H1 (cell line): ENCODE results near the gene KLF6. TPM values are rescaled to one million over a fixed set of nuclear protein-coding genes. Genes with fewer than 3 reads are reported as not detected.
"Not testable (repeated sequence)": the region's sequence is repeated elsewhere in the genome, so short reads cannot be mapped to it uniquely, and the experiment has no call there.

Source experiments
- CTCF ChIA-PET: fragments of 300-600 bp; sonication (Branson Sonifier 250); formaldehyde crosslinking; loops from one replicate; lab custom pipeline; 2021; ENCODE audit not compliant: partially characterized antibody; lab: Charles Lee
- POLR2A ChIA-PET: fragments of 300-600 bp; sonication (Branson Sonifier 250); formaldehyde crosslinking; loops from one replicate; lab custom pipeline; 2021; ENCODE audit warnings: inconsistent platforms; ENCODE audit not compliant: partially characterized antibody; lab: Charles Lee
- DNase-seq, 2 experiments: peaks; one replicate each; pipeline versions ENCODE4 v3.0.0 to v3.0.0-alpha.2; 2010 to 2022; ENCODE audit warnings: low spot score in 2 of 2, low read depth in 1 of 2, mixed read lengths in 1 of 2
- FAIRE-seq: peaks from 2 replicates; lab custom pipeline; 2011; peaks lifted over from hg19 to GRCh38; lab: Jason Lieb, UNC
- H2AFZ ChIP-seq: 2 replicates; pipeline ENCODE4 v1.8.1; 2012; ENCODE audit warnings: low read length, inconsistent platforms
- H2AK5ac ChIP-seq: 2 replicates; pipeline ENCODE4 v1.6.1; 2013; ENCODE audit warnings: low read depth, low read length
- H2BK120ac ChIP-seq: replicated peaks from 2 replicates; pipeline ENCODE3; 2013; ENCODE audit warnings: low read depth, low read length, inconsistent platforms
- H2BK12ac ChIP-seq: 2 replicates; pipeline ENCODE4 v1.6.1; 2013; ENCODE audit warnings: low read depth, low read length
- H2BK15ac ChIP-seq: 2 replicates; pipeline ENCODE4 v1.6.1; 2013; ENCODE audit warnings: low read length
- H2BK20ac ChIP-seq: 2 replicates; pipeline ENCODE4 v1.6.1; 2013; ENCODE audit warnings: low read length
- H2BK5ac ChIP-seq: 2 replicates; pipeline ENCODE4 v1.6.1; 2013; ENCODE audit warnings: low read depth, low read length
- H3K14ac ChIP-seq: 2 replicates; pipeline ENCODE4 v1.6.1; 2013; ENCODE audit warnings: inconsistent platforms; ENCODE audit not compliant: insufficient read length
- H3K18ac ChIP-seq: 2 replicates; pipeline ENCODE4 v1.6.1; 2013; ENCODE audit warnings: low read length; ENCODE audit errors: extremely low read depth
- H3K23ac ChIP-seq: 2 replicates; pipeline ENCODE4 v1.6.1; 2013; ENCODE audit warnings: inconsistent platforms; ENCODE audit not compliant: insufficient read length
- H3K23me2 ChIP-seq: 2 replicates; pipeline ENCODE4 v1.6.1; 2013; ENCODE audit warnings: low read depth, low read length
- H3K27ac ChIP-seq: 2 replicates; pipeline ENCODE4 v1.6.1; 2011; ENCODE audit warnings: low read depth, low read length, inconsistent platforms
- H3K27me3 ChIP-seq, 4 experiments: replicated peaks in 1 of 4; 1 replicate in 1 of 4; 2 replicates in 3 of 4; pipeline versions ENCODE4 v1.6.1 to v1.8.1; 2011 to 2013; ENCODE audit warnings: low read length in 3 of 4, mild to moderate bottlenecking in 3 of 4, inconsistent platforms in 2 of 4, mixed read lengths in 2 of 4, moderate library complexity in 1 of 4; ENCODE audit not compliant: control insufficient read depth in 3 of 4, insufficient read depth in 3 of 4; ENCODE audit errors: extremely low read depth in 1 of 4
- H3K36me3 ChIP-seq, 4 experiments: 2 replicates each; pipeline versions ENCODE4 v1.6.1 to v1.8.1; 2011 to 2013; ENCODE audit warnings: mild to moderate bottlenecking in 4 of 4, low read length in 3 of 4, moderate library complexity in 2 of 4, control low read depth in 1 of 4, inconsistent platforms in 1 of 4; ENCODE audit not compliant: insufficient read depth in 4 of 4, control insufficient read depth in 2 of 4
- H3K4ac ChIP-seq: replicated peaks from 2 replicates; pipeline ENCODE3; 2013; ENCODE audit warnings: low read length, low read depth, mixed read lengths, inconsistent platforms; ENCODE audit not compliant: insufficient read length
- H3K4me1 ChIP-seq, 4 experiments: replicated peaks in 1 of 4; 1 replicate in 1 of 4; 2 replicates in 3 of 4; pipeline versions ENCODE4 v1.6.1 to v1.8.1; 2011 to 2013; ENCODE audit warnings: low read length in 3 of 4, inconsistent platforms in 2 of 4, mixed read lengths in 1 of 4; ENCODE audit not compliant: insufficient read depth in 4 of 4, control insufficient read depth in 3 of 4
- H3K4me2 ChIP-seq, 2 experiments: 2 replicates each; pipeline versions ENCODE4 v1.6.1 to v1.8.1; 2011 to 2013; ENCODE audit warnings: low read depth in 2 of 2, low read length in 2 of 2, control low read depth in 1 of 2, inconsistent platforms in 1 of 2, mild to moderate bottlenecking in 1 of 2; ENCODE audit not compliant: insufficient read depth in 1 of 2
- H3K4me3 ChIP-seq, 4 experiments: fragments of 200-600, 300-600 bp in 1 of 4; sonication (generic), shearing (Covaris generic), sonication (Bioruptor Twin) in 1 of 4; 2 replicates each; pipeline versions ENCODE4 v1.5.1 to v1.8.1; 2011 to 2016; ENCODE audit warnings: low read length in 4 of 4, low read depth in 3 of 4, control low read depth in 2 of 4, inconsistent platforms in 2 of 4, mild to moderate bottlenecking in 2 of 4, mixed read lengths in 1 of 4, moderate library complexity in 1 of 4; ENCODE audit not compliant: insufficient read depth in 2 of 4; ENCODE audit errors: extremely low read depth in 1 of 4
- H3K56ac ChIP-seq: replicated peaks from 2 replicates; pipeline ENCODE3; 2013; ENCODE audit warnings: low read depth, mild to moderate bottlenecking, mixed read lengths, low read length, inconsistent platforms; ENCODE audit not compliant: insufficient read length
- H3K79me1 ChIP-seq: 2 replicates; pipeline ENCODE4 v1.6.1; 2013; ENCODE audit warnings: low read depth, low read length, control low read depth
- H3K79me2 ChIP-seq, 2 experiments: 2 replicates each; pipeline versions ENCODE4 v1.6.1 to v1.8.1; 2012 to 2013; ENCODE audit warnings: low read length in 2 of 2, mild to moderate bottlenecking in 2 of 2, inconsistent platforms in 1 of 2; ENCODE audit not compliant: insufficient read depth in 2 of 2, control insufficient read depth in 1 of 2
- H3K9ac ChIP-seq, 4 experiments: replicated peaks in 1 of 4; 1 replicate in 1 of 4; 2 replicates in 3 of 4; pipeline versions ENCODE4 v1.6.1 to v1.8.1; 2011 to 2013; ENCODE audit warnings: low read depth in 3 of 4, low read length in 3 of 4, control low read depth in 2 of 4, mild to moderate bottlenecking in 2 of 4, moderate library complexity in 2 of 4, inconsistent platforms in 1 of 4; ENCODE audit errors: extremely low read depth in 1 of 4
- H3K9me3 ChIP-seq, 2 experiments: 2 replicates each; pipeline versions ENCODE4 v1.6.1 to v1.8.1; 2012 to 2013; ENCODE audit warnings: mild to moderate bottlenecking in 2 of 2, moderate library complexity in 2 of 2, control low read depth in 1 of 2, inconsistent platforms in 1 of 2, low read depth in 1 of 2, low read length in 1 of 2, mixed read lengths in 1 of 2; ENCODE audit not compliant: insufficient read depth in 2 of 2
- H4K20me1 ChIP-seq, 2 experiments: replicated peaks in 1 of 2; 2 replicates each; pipeline versions ENCODE3 to v1.8.1; 2011 to 2013; ENCODE audit warnings: inconsistent platforms in 2 of 2, low read length in 2 of 2, mild to moderate bottlenecking in 1 of 2; ENCODE audit not compliant: insufficient read depth in 2 of 2, control insufficient read depth in 1 of 2
- H4K5ac ChIP-seq: 2 replicates; pipeline ENCODE4 v1.6.1; 2013; ENCODE audit warnings: low read length, low read depth, mixed read lengths, inconsistent platforms; ENCODE audit not compliant: insufficient read length
- H4K8ac ChIP-seq: 2 replicates; pipeline ENCODE4 v1.8.0; 2013; ENCODE audit warnings: mild to moderate bottlenecking, moderate library complexity, low read length, inconsistent platforms; ENCODE audit not compliant: insufficient read depth; ENCODE audit errors: extremely low read depth
- H4K91ac ChIP-seq: replicated peaks from 2 replicates; pipeline ENCODE3; 2013; ENCODE audit warnings: low read length, mixed read lengths, inconsistent platforms; ENCODE audit not compliant: insufficient read length
- WGBS, 2 experiments: shearing (Covaris generic) in 1 of 2; methylation state at CpG; one replicate each; pipeline versions ENCODE4 v1.1.6 to v1.1.7; 2013 to 2015; ENCODE audit warnings: low lambda C conversion rate in 2 of 2, mixed read lengths in 2 of 2, inconsistent platforms in 1 of 2, low coverage in 1 of 2, missing lambda C conversion rate in 1 of 2; ENCODE audit not compliant: insufficient replicate concordance in 2 of 2, insufficient coverage in 1 of 2, insufficient read length in 1 of 2; ENCODE audit errors: extremely low coverage in 1 of 2, missing lambda C conversion rate in 1 of 2; 5-methylcytosine and 5-hydroxymethylcytosine counted together
- polyA plus RNA-seq, 7 experiments: library from polyadenylated mRNA; depleted of rRNA in 3 of 7; stranded (reverse) in 5 of 7; unstranded in 2 of 7; fragments of >200 nt in 5 of 7; fragments of 200-250 nt in 2 of 7; gene quantifications; 1 replicate in 5 of 7; 2 replicates in 1 of 7; 4 replicates in 1 of 7; pipeline versions ENCODE4 v1.2.1 to v1.2.3, GENCODE V29; 2011 to 2013; ENCODE audit warnings: missing spikeins in 2 of 7, mixed read lengths in 2 of 7
- total RNA-seq: library from RNA; stranded (reverse); fragmentation: NEBNext Ultra II Directional; extraction: Animal tissue kit (Norgen Biotek cat#: 25700); gene quantifications from 2 replicates; pipeline ENCODE4 v1.2.1, GENCODE V29; 2021

KLF6 gene
- total and polyA plus RNA-seq, 2 of the 8 experiments (the other 6 are each of a cell fraction or from before 2014, with no cell fraction given): 5.7 to 19.5 TPM

DNA sequence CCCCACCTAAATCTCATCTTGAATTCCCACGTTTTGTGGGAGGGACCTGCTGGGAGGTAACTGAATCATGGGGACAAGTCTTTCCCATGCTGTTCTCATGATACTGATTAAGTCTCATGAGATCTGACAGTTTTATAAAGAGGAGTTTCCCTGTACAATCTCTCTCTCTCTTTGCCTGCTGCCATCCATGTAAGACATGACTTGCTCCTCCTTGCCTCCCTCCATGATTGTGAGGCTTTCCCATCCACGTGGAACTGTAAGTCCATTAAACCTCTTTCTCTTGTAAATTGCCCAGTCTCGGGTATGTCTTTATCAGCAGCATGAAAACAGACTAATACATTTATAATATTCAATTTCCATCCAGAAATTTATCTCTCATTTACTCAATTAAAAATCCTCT lies 52.8 kb downstream of the KLF6 start:
- H3K18ac ChIP-seq, DNase-seq, H4K91ac ChIP-seq, H3K4me1 ChIP-seq, H2AK5ac ChIP-seq, H4K20me1 ChIP-seq, H3K36me3 ChIP-seq, H3K56ac ChIP-seq, CTCF ChIA-PET, H3K4ac ChIP-seq, H3K27me3 ChIP-seq, H2BK5ac ChIP-seq, H2BK120ac ChIP-seq, H2AFZ ChIP-seq, H3K4me3 ChIP-seq, H3K23me2 ChIP-seq, H4K8ac ChIP-seq, POLR2A ChIA-PET, H2BK12ac ChIP-seq, H3K23ac ChIP-seq, H3K79me2 ChIP-seq, H3K14ac ChIP-seq, H2BK15ac ChIP-seq, H3K9me3 ChIP-seq, FAIRE-seq, H4K5ac ChIP-seq, H3K9ac ChIP-seq, H3K27ac ChIP-seq, H3K79me1 ChIP-seq, H3K4me2 ChIP-seq, H2BK20ac ChIP-seq: not testable (repeated sequence)
- 91% methylated on average over 3 of the region's 3 CpGs; no CpG with 5 or more reads in 1 of the 2 experiments for WGBS, 2 experiments
